Measurements from ENCODE around the gene ZP2.

DNA sequence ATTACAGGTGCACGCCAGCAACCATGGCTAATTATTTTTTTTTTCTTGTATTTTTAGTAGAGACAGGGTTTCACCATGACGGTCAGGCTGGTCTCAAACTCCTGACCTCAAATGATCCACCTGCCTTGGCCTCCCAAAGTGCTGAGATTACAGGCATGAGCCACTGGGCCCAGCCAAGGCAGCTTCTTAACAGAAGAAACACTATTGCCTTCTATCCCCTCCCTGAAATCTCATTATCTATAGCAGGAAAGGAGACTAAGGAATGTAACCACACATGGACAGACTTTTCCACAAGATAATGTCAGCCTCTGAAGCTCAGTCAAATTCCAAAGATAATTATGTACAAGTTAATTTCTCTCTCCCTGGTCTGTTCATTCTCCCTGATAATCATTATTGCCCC, 5.7 kb upstream of the ZP2 start:
- no peak for TF ChIP-seq POLR2A (IDR thresholded peaks at IDR 0.05; ENCODE audit: low read depth, low read length)
- TF ChIP-seq POLR2AphosphoS5 (IDR thresholded peaks at IDR 0.05; ENCODE audit: low read depth, low read length) = no peak
- no peak for TF ChIP-seq TAF1 (IDR thresholded peaks at IDR 0.05; ENCODE audit: borderline replicate concordance, low read depth, low read length)

Measured in GM12892 (cell line).